ENCODE measurements around the gene SERPINB8. TPM values are rescaled to one million over a fixed set of nuclear protein-coding genes. Genes with fewer than 3 reads are reported as not detected.

The SERPINB8 gene
- total and polyA plus RNA-seq, 9 of the 15 experiments (the other 6 are each of a cell fraction or from before 2014, with no cell fraction given), result 0.05 to 0.19 (median 0.09) TPM

DNA sequence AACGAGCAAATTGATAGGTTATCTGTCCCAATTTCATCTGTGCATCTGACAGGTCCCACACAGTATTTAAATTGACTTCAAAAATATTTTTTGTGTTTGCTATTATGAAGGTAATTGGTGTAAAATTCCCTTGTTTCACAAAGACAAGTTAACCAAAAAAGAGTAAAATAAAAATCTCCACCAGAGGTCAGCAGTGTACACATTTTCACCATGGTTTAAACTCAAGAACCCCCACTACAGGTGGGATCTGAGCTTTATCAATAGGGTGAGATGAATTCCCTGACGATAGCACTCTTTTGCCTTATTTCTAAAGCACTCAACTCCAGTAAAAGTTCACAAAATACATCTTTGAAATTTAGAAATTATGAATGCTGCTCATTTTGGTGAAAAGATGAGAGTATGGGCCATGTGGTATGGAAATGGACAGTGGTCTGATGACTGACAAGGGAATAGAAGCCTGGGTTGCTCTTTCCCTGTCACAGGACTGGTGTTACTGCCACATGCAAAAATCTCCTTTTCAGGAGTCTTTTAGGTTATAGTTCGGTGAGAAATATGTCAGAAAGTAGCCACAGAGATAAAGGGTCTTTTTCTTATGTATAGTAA lies 68.0 kb downstream of the SERPINB8 start:
- no peak for FAIRE-seq
- peak; percentile 8 to 16 (median 12) for DNase-seq (ENCODE audit: extremely low read depth in 1 of 4, low spot score in 3 of 4)
- H3K9me1 ChIP-seq (ENCODE audit: control insufficient read depth, insufficient read depth, low read length), result no peaks in the 10 kb centered on the region
- H4K20me1 ChIP-seq (replicated peaks; ENCODE audit: control insufficient read depth, insufficient read depth, low read length), result no peaks in the 10 kb centered on the region
- H3K4me2 ChIP-seq (ENCODE audit: insufficient read depth, low read length), result no peak overlapping the region
- ATAC-seq, result no peak
- WGBS (ENCODE audit: insufficient coverage, low coverage, missing lambda C conversion rate), result 0% methylated on average over 3 of the region's 3 CpGs
- no peaks in the 10 kb centered on the region for H3K79me2 ChIP-seq (ENCODE audit: control insufficient read depth, insufficient read depth, low read length)
- POLR2A ChIA-PET, result interaction anchor here (0.7 kb wide), 1 partner anchor 15 kb away, joined by 3 read pairs; no protein-coding TSS in a partner anchor
- in situ Hi-C loops (cut with MboI) (no loop called here), intact Hi-C loops (cut with micrococcal nuclease) (no loop called here)
- CTCF ChIA-PET (ENCODE audit: low intra/inter-chr PET ratio), result no interaction called here
- no peak overlapping the region for H3K27ac ChIP-seq (ENCODE audit: extremely low read depth, low read depth, low read length)
- H2AFZ ChIP-seq (ENCODE audit: low read depth, low read length), result no peak overlapping the region
- H3K27me3 ChIP-seq (ENCODE audit: control insufficient read depth in 2 of 2, insufficient read depth in 2 of 2, low read length in 2 of 2), result no peaks in the 10 kb centered on the region
- no peaks in the 10 kb centered on the region for H3K9me3 ChIP-seq (replicated peaks; ENCODE audit: control insufficient read depth, insufficient read depth, low read depth, low read length)
- no peak overlapping the region for H3K9ac ChIP-seq (ENCODE audit: insufficient read depth in 1 of 2, low read depth in 2 of 2, low read length in 2 of 2)
- no peaks in the 10 kb centered on the region for H3K36me3 ChIP-seq (ENCODE audit: control insufficient read depth, insufficient read depth, low read length)
- BruUV-seq (replicated peaks), result no TSS peak
- TF ChIP-seq RAD21 (CRISPR knock-in tag; conservative IDR thresholded peaks at IDR 0.05 in 1 of 2, IDR thresholded peaks at IDR 0.05 in 1 of 2) (peak; percentile 34 to 43), EP300 (IDR thresholded peaks at IDR 0.05; ENCODE audit: low read length) (no peak)
- TF ChIP-seq, protein P1, sequence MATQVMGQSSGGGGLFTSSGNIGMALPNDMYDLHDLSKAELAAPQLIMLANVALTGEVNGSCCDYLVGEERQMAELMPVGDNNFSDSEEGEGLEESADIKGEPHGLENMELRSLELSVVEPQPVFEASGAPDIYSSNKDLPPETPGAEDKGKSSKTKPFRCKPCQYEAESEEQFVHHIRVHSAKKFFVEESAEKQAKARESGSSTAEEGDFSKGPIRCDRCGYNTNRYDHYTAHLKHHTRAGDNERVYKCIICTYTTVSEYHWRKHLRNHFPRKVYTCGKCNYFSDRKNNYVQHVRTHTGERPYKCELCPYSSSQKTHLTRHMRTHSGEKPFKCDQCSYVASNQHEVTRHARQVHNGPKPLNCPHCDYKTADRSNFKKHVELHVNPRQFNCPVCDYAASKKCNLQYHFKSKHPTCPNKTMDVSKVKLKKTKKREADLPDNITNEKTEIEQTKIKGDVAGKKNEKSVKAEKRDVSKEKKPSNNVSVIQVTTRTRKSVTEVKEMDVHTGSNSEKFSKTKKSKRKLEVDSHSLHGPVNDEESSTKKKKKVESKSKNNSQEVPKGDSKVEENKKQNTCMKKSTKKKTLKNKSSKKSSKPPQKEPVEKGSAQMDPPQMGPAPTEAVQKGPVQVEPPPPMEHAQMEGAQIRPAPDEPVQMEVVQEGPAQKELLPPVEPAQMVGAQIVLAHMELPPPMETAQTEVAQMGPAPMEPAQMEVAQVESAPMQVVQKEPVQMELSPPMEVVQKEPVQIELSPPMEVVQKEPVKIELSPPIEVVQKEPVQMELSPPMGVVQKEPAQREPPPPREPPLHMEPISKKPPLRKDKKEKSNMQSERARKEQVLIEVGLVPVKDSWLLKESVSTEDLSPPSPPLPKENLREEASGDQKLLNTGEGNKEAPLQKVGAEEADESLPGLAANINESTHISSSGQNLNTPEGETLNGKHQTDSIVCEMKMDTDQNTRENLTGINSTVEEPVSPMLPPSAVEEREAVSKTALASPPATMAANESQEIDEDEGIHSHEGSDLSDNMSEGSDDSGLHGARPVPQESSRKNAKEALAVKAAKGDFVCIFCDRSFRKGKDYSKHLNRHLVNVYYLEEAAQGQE (IDR thresholded peaks at IDR 0.05; ENCODE audit: borderline replicate concordance), result peak; percentile 13; the same call in 1 of the 2 replicates
- TF ChIP-seq, protein P1 (CRISPR knock-in tag; IDR thresholded peaks at IDR 0.05; ENCODE audit: low read depth), result no peak
- TF ChIP-seq, protein P2, sequence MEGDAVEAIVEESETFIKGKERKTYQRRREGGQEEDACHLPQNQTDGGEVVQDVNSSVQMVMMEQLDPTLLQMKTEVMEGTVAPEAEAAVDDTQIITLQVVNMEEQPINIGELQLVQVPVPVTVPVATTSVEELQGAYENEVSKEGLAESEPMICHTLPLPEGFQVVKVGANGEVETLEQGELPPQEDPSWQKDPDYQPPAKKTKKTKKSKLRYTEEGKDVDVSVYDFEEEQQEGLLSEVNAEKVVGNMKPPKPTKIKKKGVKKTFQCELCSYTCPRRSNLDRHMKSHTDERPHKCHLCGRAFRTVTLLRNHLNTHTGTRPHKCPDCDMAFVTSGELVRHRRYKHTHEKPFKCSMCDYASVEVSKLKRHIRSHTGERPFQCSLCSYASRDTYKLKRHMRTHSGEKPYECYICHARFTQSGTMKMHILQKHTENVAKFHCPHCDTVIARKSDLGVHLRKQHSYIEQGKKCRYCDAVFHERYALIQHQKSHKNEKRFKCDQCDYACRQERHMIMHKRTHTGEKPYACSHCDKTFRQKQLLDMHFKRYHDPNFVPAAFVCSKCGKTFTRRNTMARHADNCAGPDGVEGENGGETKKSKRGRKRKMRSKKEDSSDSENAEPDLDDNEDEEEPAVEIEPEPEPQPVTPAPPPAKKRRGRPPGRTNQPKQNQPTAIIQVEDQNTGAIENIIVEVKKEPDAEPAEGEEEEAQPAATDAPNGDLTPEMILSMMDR (IDR thresholded peaks at IDR 0.05 in 2 of 3, conservative IDR thresholded peaks at IDR 0.05 in 1 of 3; ENCODE audit: insufficient read depth in 2 of 3, low read depth in 1 of 3, low read length in 3 of 3), result peak; percentile 39 to 49 (median 41); a peak in 3 of 6 replicates
- H3K4me1 ChIP-seq (replicated peaks in 1 of 2; ENCODE audit: control insufficient read depth in 2 of 2, insufficient read depth in 2 of 2, low read length in 2 of 2), result no peaks in the 10 kb centered on the region
- no peak overlapping the region for H3K4me3 ChIP-seq
